A673 (cell line): ENCODE data around the gene JUP.

Source experiments
- CTCF ChIP-seq: fragments of 300-800, 200-600 bp; sonication (generic); conservative IDR thresholded peaks from 2 replicates; pipeline ENCODE4 v1.5.1; 2017; ENCODE audit warnings: low read depth, mild to moderate bottlenecking, antibody characterized with exemption, low read length, moderate library complexity, mixed read lengths
- EZH2 ChIP-seq: fragments of 200-600 bp; sonication (generic); IDR thresholded peaks from 2 replicates; pipeline ENCODE4 v1.6.1; 2017; ENCODE audit warnings: borderline replicate concordance, low read depth, mild to moderate bottlenecking, mixed read lengths, antibody characterized with exemption, low read length; ENCODE audit not compliant: poor library complexity, severe bottlenecking

GRCh38 chr17:41772218-41772585 lies 14.3 kb downstream of the JUP start:
- TF ChIP-seq CTCF: no peak
- TF ChIP-seq EZH2: no peak
